SU-DHL-6 (cell line): ENCODE data around the gene RGS17.

Experiments used
- H2AFZ ChIP-seq: fragments of 200-600 bp; sonication (generic); 2 replicates; pipeline ENCODE4 v1.6.1; 2014; ENCODE audit warnings: low read depth, mild to moderate bottlenecking, moderate library complexity, mixed read lengths, antibody characterized with exemption, low read length; ENCODE audit not compliant: severe bottlenecking
- H3F3A ChIP-seq: fragments of 200-600 bp; shearing (Covaris generic); 2 replicates; pipeline ENCODE4 v1.6.0; 2016; ENCODE audit warnings: antibody characterized with exemption, mild to moderate bottlenecking; ENCODE audit not compliant: insufficient read depth
- H3K27ac ChIP-seq: fragments of 200-600 bp; sonication (generic); 2 replicates; pipeline ENCODE4 v1.5.1; 2016; ENCODE audit warnings: low read depth, mild to moderate bottlenecking, low read length, moderate library complexity, mixed read lengths
- H3K27me3 ChIP-seq: fragments of 200-600 bp; sonication (generic), shearing (Covaris generic); 2 replicates; pipeline ENCODE4 v1.6.0; 2014; ENCODE audit warnings: mild to moderate bottlenecking, low read length
- H3K36me3 ChIP-seq: fragments of 200-600 bp; sonication (generic); 2 replicates; pipeline ENCODE4 v1.6.1; 2014; ENCODE audit warnings: mild to moderate bottlenecking, low read length, mixed read lengths
- H3K4me2 ChIP-seq: fragments of 300-600, 200-600 bp; shearing (Covaris generic), sonication (generic); 2 replicates; pipeline ENCODE4 v1.6.0; 2014; ENCODE audit warnings: low read length, low read depth, mild to moderate bottlenecking; ENCODE audit not compliant: poor library complexity, severe bottlenecking
- H3K4me3 ChIP-seq: fragments of 200-600 bp; sonication (generic); 2 replicates; pipeline ENCODE4 v1.5.1; 2014; ENCODE audit warnings: antibody characterized with exemption, low read length, mild to moderate bottlenecking, mixed read lengths; ENCODE audit not compliant: insufficient read depth, poor library complexity, severe bottlenecking
- H3K79me2 ChIP-seq: fragments of 200-600 bp; sonication (generic); 2 replicates; pipeline ENCODE4 v1.6.1; 2014; ENCODE audit warnings: mild to moderate bottlenecking, low read length, moderate library complexity; ENCODE audit not compliant: insufficient read depth
- H3K9ac ChIP-seq: fragments of 200-600 bp; sonication (generic); 2 replicates; pipeline ENCODE4 v1.7.0; 2014; ENCODE audit warnings: mild to moderate bottlenecking, low read length
- H3K9me2 ChIP-seq: fragments of 200-600 bp; sonication (generic); replicated peaks from 2 replicates; pipeline ENCODE4 v1.6.1; 2014; ENCODE audit warnings: low read length; ENCODE audit not compliant: insufficient read depth
- H3K9me3 ChIP-seq: fragments of 200-600 bp; sonication (generic); 2 replicates; pipeline ENCODE4 v1.6.1; 2014; ENCODE audit warnings: low read length, mixed read lengths; ENCODE audit not compliant: insufficient read depth
- H4K20me1 ChIP-seq: fragments of 200-600 bp; sonication (generic); 2 replicates; pipeline ENCODE4 v1.6.1; 2014; ENCODE audit warnings: low read depth, mild to moderate bottlenecking, antibody characterized with exemption, low read length, moderate library complexity, mixed read lengths
- CTCF ChIP-seq: fragments of 200-600 bp; sonication (generic); IDR thresholded peaks from one replicate; pipeline ENCODE4 v1.5.1; 2017; ENCODE audit warnings: antibody characterized with exemption, mild to moderate bottlenecking, low read length, moderate library complexity; ENCODE audit not compliant: insufficient read depth, poor library complexity, severe bottlenecking
- EZH2phosphoT487 ChIP-seq: fragments of 200-600 bp; sonication (generic), shearing (Covaris generic); conservative IDR thresholded peaks from 2 replicates; pipeline ENCODE4 v1.6.1; 2018; ENCODE audit warnings: mild to moderate bottlenecking, antibody characterized with exemption, low read length, moderate library complexity, mixed read lengths

RGS17 gene

GRCh38 chr6:153086225-153086990 lies 44.7 kb downstream of the RGS17 start:
- H4K20me1 ChIP-seq = no peaks in the 10 kb centered on the region
- H3K4me2 ChIP-seq = no peak overlapping the region
- no peaks in the 10 kb centered on the region for H3K79me2 ChIP-seq

GRCh38 chr6:153085239-153085638 lies 45.8 kb downstream of the RGS17 start:
- H3K27ac ChIP-seq = no peak overlapping the region
- no peak overlapping the region for H3K4me3 ChIP-seq
- no peaks in the 10 kb centered on the region for H4K20me1 ChIP-seq
- no peak overlapping the region for H3K4me2 ChIP-seq
- no peaks in the 10 kb centered on the region for H3K27me3 ChIP-seq
- no peaks in the 10 kb centered on the region for H3F3A ChIP-seq
- H3K36me3 ChIP-seq = no peaks in the 10 kb centered on the region
- H2AFZ ChIP-seq = no peak overlapping the region
- no peak for TF ChIP-seq CTCF
- TF ChIP-seq EZH2phosphoT487 = no peak
- H3K79me2 ChIP-seq = no peaks in the 10 kb centered on the region
- H3K9ac ChIP-seq = no peak overlapping the region
- H3K9me2 ChIP-seq = no peaks in the 10 kb centered on the region
- no peaks in the 10 kb centered on the region for H3K9me3 ChIP-seq

More at GRCh38 chr6:153086225-153086990, 44.7 kb downstream of the RGS17 start:
- Histone ChIP-seq H3K36me3 (no peaks in the 10 kb centered on the region), H2AFZ (no peak overlapping the region), H3K9ac (no peak overlapping the region), H3K9me2 (no peaks in the 10 kb centered on the region), H3K27me3 (no peaks in the 10 kb centered on the region), H3K4me3 (no peak overlapping the region), H3K9me3 (no peaks in the 10 kb centered on the region), H3K27ac (no peak overlapping the region), H3F3A (no peaks in the 10 kb centered on the region)
- TF ChIP-seq EZH2phosphoT487 (no peak), CTCF (no peak)

DNA sequence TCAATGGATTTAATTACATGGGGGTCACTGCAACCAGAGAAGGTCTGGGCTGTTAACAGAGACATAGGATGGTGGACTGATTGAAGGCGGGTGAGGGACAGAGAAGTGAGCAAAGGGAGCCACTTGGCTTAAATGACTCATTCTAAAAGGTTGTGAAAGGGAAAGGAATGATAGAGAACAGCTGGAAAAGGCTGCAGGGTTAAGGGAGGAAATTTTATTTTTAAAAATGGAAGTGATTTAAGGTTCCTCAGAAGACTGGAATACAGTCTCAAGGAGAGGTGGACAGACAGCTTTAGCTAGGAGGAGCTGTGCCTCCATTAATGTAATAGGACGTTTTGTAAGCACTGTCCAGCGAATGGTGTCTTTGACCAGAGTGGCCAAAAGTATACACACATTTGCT lies 46.7 kb downstream of the RGS17 start:
- Histone ChIP-seq H4K20me1 (no peaks in the 10 kb centered on the region), H3F3A (no peaks in the 10 kb centered on the region), H2AFZ (no peak overlapping the region), H3K4me2 (no peak overlapping the region), H3K79me2 (no peaks in the 10 kb centered on the region), H3K4me3 (no peak overlapping the region), H3K9ac (no peak overlapping the region), H3K27ac (no peak overlapping the region), H3K9me3 (no peaks in the 10 kb centered on the region), H3K36me3 (no peaks in the 10 kb centered on the region), H3K9me2 (no peaks in the 10 kb centered on the region), H3K27me3 (no peaks in the 10 kb centered on the region)
- TF ChIP-seq EZH2phosphoT487 (no peak), CTCF (no peak)
